Esophagus squamous epithelium (tissue), 4 donors: ENCODE measurements around the gene FAXC.

Source experiments
- POLR2A ChIP-seq, 4 donors: fragments of 450-650 bp; IDR thresholded peaks; one replicate each; pipeline ENCODE4 v1.6.1; 2017; ENCODE audit warnings: antibody characterized with exemption in 4 of 4, mild to moderate bottlenecking in 4 of 4, moderate library complexity in 3 of 4
- TF ChIP-seq, protein P1 (sequence below), 6 experiments: fragments of 450-650 bp in 4 of 6; fragments of 200-600 bp in 2 of 6; sonication (generic) in 2 of 6; IDR thresholded peaks; one replicate each; pipeline ENCODE4 v1.5.1; 2016 to 2019; ENCODE audit warnings: antibody characterized with exemption in 6 of 6, mild to moderate bottlenecking in 4 of 6, moderate library complexity in 4 of 6

DNA sequence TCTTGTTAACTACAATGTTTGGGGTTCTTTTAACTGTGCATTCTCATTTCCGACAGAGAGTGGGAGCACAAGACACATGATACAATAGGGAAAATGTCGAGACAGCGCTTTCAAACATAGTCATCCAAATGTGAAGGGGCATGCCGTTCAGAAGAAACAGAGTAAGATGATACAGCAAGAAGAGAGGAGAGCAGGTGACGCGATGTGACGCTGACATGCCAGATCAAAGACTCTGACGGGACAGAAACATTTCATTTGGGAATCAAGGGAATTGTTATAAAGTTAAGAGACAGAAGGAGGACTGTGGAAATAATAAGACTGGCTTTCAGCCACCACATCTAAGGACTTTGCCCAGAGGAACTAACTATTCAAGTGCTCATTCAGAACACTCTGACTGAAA is 117.4 kb downstream of the FAXC start:
- no peak for TF ChIP-seq POLR2A (IDR thresholded peaks at IDR 0.05)
- TF ChIP-seq, protein P1, sequence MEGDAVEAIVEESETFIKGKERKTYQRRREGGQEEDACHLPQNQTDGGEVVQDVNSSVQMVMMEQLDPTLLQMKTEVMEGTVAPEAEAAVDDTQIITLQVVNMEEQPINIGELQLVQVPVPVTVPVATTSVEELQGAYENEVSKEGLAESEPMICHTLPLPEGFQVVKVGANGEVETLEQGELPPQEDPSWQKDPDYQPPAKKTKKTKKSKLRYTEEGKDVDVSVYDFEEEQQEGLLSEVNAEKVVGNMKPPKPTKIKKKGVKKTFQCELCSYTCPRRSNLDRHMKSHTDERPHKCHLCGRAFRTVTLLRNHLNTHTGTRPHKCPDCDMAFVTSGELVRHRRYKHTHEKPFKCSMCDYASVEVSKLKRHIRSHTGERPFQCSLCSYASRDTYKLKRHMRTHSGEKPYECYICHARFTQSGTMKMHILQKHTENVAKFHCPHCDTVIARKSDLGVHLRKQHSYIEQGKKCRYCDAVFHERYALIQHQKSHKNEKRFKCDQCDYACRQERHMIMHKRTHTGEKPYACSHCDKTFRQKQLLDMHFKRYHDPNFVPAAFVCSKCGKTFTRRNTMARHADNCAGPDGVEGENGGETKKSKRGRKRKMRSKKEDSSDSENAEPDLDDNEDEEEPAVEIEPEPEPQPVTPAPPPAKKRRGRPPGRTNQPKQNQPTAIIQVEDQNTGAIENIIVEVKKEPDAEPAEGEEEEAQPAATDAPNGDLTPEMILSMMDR (IDR thresholded peaks at IDR 0.05) = no peak
